SJCRH30 (cell line): ENCODE data around the gene SMIM10L1. TPM values are rescaled to one million over a fixed set of nuclear protein-coding genes. Genes with fewer than 3 reads are reported as not detected.

Source experiments
- DNase-seq, 2 experiments: peaks; one replicate each; pipeline ENCODE4 v3.0.0-alpha.2; 2015 to 2020
- H3K27ac ChIP-seq: fragments of 250-450 bp; sonication (Bioruptor Pico); 2 replicates; pipeline ENCODE4 v1.5.1; 2020; ENCODE audit warnings: mild to moderate bottlenecking, moderate library complexity
- H3K27me3 ChIP-seq: fragments of 250-450 bp; sonication (Bioruptor Pico); 2 replicates; pipeline ENCODE4 v1.5.1; 2020; ENCODE audit warnings: mild to moderate bottlenecking, moderate library complexity
- H3K36me3 ChIP-seq: fragments of 250-450 bp; sonication (Bioruptor Pico); 2 replicates; pipeline ENCODE4 v1.5.1; 2020; ENCODE audit warnings: mild to moderate bottlenecking, moderate library complexity
- H3K4me1 ChIP-seq: fragments of 250-450 bp; sonication (Bioruptor Pico); 2 replicates; pipeline ENCODE4 v1.5.1; 2020; ENCODE audit warnings: mild to moderate bottlenecking, moderate library complexity
- H3K4me3 ChIP-seq: fragments of 250-450 bp; sonication (Bioruptor Pico); 2 replicates; pipeline ENCODE4 v1.5.1; 2020; ENCODE audit warnings: mild to moderate bottlenecking, moderate library complexity
- H3K9me3 ChIP-seq: fragments of 250-450 bp; sonication (Bioruptor Pico); replicated peaks from 2 replicates; pipeline ENCODE4 v1.5.1; 2020; ENCODE audit warnings: mild to moderate bottlenecking, moderate library complexity
- total RNA-seq: library from RNA; depleted of rRNA; stranded (reverse); fragments of >200 nt; shearing (Covaris generic); gene quantifications from 2 replicates; pipeline ENCODE4 v1.2.3, GENCODE V29; 2014; rRNA removed

Gene SMIM10L1
- total RNA-seq = 9.8 and 10.9 TPM in 2 replicates

- Histone ChIP-seq H3K9me3 (no peaks in the 10 kb centered on the region), H3K27ac (peak within 1 kb of the TSS; percentile 99), H3K27me3 (no peaks in the 10 kb centered on the region), H3K4me1 (no peaks in the 10 kb centered on the region), H3K4me3 (peak within 1 kb of the TSS; percentile 98), H3K36me3 (peaks cover 14% of the 10 kb centered on the region)
- peak; percentile 93 to 96 for DNase-seq
Measured at GRCh38 chr12:11171145-11171968, at the start of gene SMIM10L1. Gene SMIM10L1 (plus strand): TSS chr12:11171194. CDS start chr12:11171357, 163 bp downstream.

DNA sequence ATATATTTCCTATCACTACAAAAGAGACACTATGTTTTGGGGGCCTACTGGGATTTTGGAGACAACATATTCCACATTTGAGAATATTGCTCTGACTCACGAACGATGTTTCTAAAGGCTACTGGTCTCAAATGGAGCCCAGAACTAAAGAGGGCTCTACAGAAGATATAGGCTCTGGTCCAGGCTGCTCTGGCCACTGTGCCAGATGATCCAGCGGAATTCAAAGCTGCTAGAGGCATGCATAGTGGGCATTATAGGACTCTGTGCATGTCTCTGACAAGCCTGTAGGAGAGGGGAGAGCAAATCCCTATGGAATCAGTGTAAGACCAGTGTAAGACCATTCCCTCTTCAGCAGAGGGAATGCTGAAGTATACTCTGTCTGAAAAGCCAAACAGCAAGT lies 40.6 kb upstream of the SMIM10L1 start:
- Histone ChIP-seq H3K27me3 (no peaks in the 10 kb centered on the region), H3K4me1 (no peaks in the 10 kb centered on the region), H3K4me3 (no peak overlapping the region), H3K9me3 (no peaks in the 10 kb centered on the region), H3K27ac (no peak overlapping the region), H3K36me3 (no peaks in the 10 kb centered on the region)
- DNase-seq = no peak

GRCh38 chr12:11130999-11131398 lies 40.0 kb upstream of the SMIM10L1 start:
- no peak overlapping the region for H3K27ac ChIP-seq
- no peak overlapping the region for H3K4me3 ChIP-seq
- H3K9me3 ChIP-seq = no peaks in the 10 kb centered on the region
- no peaks in the 10 kb centered on the region for H3K4me1 ChIP-seq
- H3K36me3 ChIP-seq = no peaks in the 10 kb centered on the region
- no peaks in the 10 kb centered on the region for H3K27me3 ChIP-seq
- DNase-seq = peak; percentile 26 to 60

DNA sequence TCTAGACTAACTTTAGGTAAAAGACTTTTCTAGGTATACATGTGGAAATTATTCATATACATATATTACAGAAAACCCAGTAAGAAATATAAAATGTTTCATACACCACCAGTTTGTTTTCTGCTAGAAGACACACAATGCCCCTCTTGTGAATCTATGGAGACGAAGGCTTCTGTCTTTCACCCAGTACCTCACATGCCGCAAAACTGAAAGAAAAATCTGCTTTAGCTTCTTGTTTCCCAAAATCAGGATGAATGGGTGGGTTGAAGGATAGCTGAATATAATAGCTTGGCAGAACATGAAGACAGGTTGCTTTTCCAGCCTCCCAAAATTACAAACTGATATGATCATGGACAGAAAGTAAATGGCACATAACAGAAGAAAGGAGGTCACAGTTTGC lies 37.8 kb upstream of the SMIM10L1 start:
- Histone ChIP-seq H3K9me3 (no peaks in the 10 kb centered on the region), H3K27ac (no peak overlapping the region), H3K4me1 (no peaks in the 10 kb centered on the region), H3K4me3 (no peak overlapping the region), H3K36me3 (no peaks in the 10 kb centered on the region), H3K27me3 (no peaks in the 10 kb centered on the region)
- no peak for DNase-seq

DNA sequence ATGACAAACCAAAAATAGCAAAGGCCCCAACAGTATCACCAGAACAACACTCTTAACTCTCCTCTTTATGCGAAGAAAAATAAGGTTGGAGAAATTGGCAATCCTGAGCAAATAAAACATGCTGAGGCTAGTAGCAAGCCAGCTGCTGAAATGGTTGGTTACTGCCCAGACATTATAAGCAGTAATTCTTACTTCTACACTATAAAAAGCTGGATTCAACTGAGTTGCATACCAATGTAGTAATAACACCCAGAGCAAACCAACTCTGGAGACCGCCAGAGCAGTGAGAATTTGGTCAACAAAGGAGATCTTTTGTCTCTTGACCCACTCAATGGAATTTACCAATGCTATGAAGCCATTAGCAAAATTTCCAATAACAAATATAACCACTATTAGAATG lies 37.2 kb upstream of the SMIM10L1 start:
- Histone ChIP-seq H3K4me3 (no peak overlapping the region), H3K27ac (no peak overlapping the region), H3K36me3 (no peaks in the 10 kb centered on the region), H3K27me3 (no peaks in the 10 kb centered on the region), H3K9me3 (no peaks in the 10 kb centered on the region), H3K4me1 (no peaks in the 10 kb centered on the region)
- no peak for DNase-seq

DNA sequence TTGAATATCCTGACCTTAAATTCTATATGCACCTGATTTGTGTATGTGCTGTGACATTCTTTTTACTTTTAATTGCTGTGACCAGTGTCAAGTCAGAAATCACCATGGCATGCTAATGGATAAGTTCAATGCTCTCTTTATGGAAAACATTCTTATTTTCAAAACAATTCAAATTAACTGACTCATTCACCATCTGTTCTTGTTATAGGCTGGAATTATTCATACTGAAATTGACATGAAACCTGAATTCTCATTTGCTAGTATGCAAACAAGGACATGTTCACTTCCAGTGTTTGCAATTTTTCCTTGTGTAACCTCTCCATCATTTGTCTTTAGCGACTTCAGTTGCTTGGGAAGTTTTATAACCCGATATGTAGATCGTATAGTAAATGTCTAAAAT lies 36.7 kb upstream of the SMIM10L1 start, which contains the start of gene TAS2R30:
TAS2R30 (minus strand) TSS at position 340 of the 400 bp plus-strand sequence. CDS start 400 bp downstream, outside the sequence.
- H3K27me3 ChIP-seq = no peaks in the 10 kb centered on the region
- no peak for DNase-seq
- no peaks in the 10 kb centered on the region for H3K9me3 ChIP-seq
- H3K4me3 ChIP-seq = no peak within 1 kb of the TSS
- H3K36me3 ChIP-seq = no peaks in the 10 kb centered on the region
- no peak within 1 kb of the TSS for H3K27ac ChIP-seq
- H3K4me1 ChIP-seq = no peaks in the 10 kb centered on the region

DNA sequence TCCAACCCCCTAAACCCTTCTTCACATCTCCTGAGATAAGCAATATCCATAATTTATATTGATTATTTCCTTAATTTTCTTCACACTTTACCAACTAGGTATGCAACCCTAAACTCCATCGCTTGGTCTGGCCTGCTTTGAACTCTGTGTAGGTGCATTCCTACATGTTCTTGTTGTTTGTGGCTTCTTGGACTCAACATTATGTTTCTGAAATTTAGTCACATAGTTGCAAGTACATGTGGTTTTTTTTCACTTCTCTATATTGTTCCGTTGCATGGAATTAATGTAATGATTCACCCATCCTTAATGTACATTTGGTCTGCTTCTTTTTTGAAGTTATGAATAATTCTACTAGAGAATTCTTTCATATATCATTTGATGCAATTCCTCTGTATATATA lies 34.9 kb upstream of the SMIM10L1 start:
- Histone ChIP-seq H3K36me3 (0 out of 2 replicates have a peak, but pooled peaks cover 10% of the 10 kb centered on the region), H3K9me3 (no peaks in the 10 kb centered on the region)

GRCh38 chr12:11143352-11143751 lies 27.6 kb upstream of the SMIM10L1 start:
- Histone ChIP-seq H3K4me3 (no peak overlapping the region), H3K4me1 (no peaks in the 10 kb centered on the region), H3K27ac (no peak overlapping the region), H3K27me3 (no peaks in the 10 kb centered on the region), H3K36me3 (peaks cover 18% of the 10 kb centered on the region; the same call in 1 of the 2 replicates), H3K9me3 (no peaks in the 10 kb centered on the region)
- no peak for DNase-seq

More for the DNA sequence above, 34.9 kb upstream of the SMIM10L1 start:
- Histone ChIP-seq H3K27ac (no peak overlapping the region), H3K4me1 (no peaks in the 10 kb centered on the region), H3K27me3 (no peaks in the 10 kb centered on the region), H3K4me3 (no peak overlapping the region)
- DNase-seq = no peak

DNA sequence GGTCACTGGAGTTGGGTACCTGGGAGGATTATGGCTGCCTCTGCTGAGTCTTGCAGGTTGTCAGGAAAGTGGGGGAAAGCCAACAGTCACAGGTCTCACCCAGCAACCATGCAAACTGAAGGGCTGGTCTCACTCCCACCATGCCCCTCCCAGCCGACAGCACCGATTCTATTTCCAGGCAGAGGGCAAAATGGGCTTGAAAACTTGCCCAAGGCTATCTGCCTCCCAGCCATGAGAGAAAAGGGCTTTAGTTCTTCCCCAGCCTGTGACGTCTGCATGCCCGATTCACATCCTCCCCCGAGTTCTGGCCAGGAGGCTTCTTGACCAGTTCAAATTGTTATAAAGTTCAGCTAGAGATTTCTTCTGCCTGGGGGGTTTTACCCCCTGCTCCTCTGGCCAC lies 26.7 kb upstream of the SMIM10L1 start:
- H3K9me3 ChIP-seq = no peaks in the 10 kb centered on the region
- H3K36me3 ChIP-seq = peaks cover 18% of the 10 kb centered on the region; the same call in 1 of the 2 replicates
- H3K27me3 ChIP-seq = no peaks in the 10 kb centered on the region
- no peak overlapping the region for H3K27ac ChIP-seq
- H3K4me1 ChIP-seq = no peaks in the 10 kb centered on the region
- no peak overlapping the region for H3K4me3 ChIP-seq
- DNase-seq = no peak

- no peak overlapping the region for H3K4me3 ChIP-seq
- no peak overlapping the region for H3K27ac ChIP-seq
- DNase-seq = no peak
- H3K9me3 ChIP-seq = no peaks in the 10 kb centered on the region
- no peaks in the 10 kb centered on the region for H3K36me3 ChIP-seq
- H3K27me3 ChIP-seq = no peaks in the 10 kb centered on the region
- no peaks in the 10 kb centered on the region for H3K4me1 ChIP-seq
Measured at GRCh38 chr12:11147420-11147819, 23.6 kb upstream of the SMIM10L1 start.

GRCh38 chr12:11150832-11151231 lies 20.2 kb upstream of the SMIM10L1 start:
- H3K27ac ChIP-seq = no peak overlapping the region
- 0 out of 2 replicates have a peak, but pooled peaks cover 3% of the 10 kb centered on the region for H3K9me3 ChIP-seq
- H3K4me3 ChIP-seq = no peak overlapping the region
- H3K36me3 ChIP-seq = peaks cover 4% of the 10 kb centered on the region
- no peaks in the 10 kb centered on the region for H3K4me1 ChIP-seq
- no peaks in the 10 kb centered on the region for H3K27me3 ChIP-seq
- DNase-seq = no peak

GRCh38 chr12:11152725-11153124 lies 18.3 kb upstream of the SMIM10L1 start:
- Histone ChIP-seq H3K36me3 (peaks cover 4% of the 10 kb centered on the region), H3K27me3 (no peaks in the 10 kb centered on the region), H3K4me3 (no peak overlapping the region), H3K4me1 (no peaks in the 10 kb centered on the region), H3K9me3 (0 out of 2 replicates have a peak, but pooled peaks cover 8% of the 10 kb centered on the region), H3K27ac (no peak overlapping the region)
- DNase-seq = no peak

DNA sequence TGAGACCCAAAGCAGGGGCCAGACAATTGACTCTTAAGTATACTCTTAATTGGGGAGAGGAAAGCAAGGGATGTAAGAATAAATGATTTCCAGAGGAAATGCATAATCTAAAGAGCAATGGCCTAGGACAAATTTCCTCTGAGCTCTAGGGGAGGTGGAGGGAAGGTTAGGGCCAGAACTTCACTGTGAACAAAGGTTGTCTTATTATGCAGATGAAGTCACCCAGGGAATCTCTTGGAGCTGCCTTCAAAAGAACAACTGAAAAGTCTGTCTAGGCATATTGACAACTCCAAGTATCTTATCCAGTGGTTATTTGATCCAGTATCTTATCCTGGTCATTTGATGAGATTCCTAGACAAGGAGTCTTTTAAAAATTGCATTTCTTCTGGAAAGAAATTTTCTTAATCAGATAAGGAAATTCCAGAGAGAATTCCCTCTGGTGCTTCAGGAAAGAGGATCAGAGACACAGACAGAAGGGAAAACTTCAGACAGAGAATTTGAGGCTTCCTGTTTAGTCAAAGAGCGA lies 16.5 kb upstream of the SMIM10L1 start:
- Histone ChIP-seq H3K27ac (no peak overlapping the region), H3K27me3 (no peaks in the 10 kb centered on the region), H3K4me3 (no peak overlapping the region), H3K9me3 (0 out of 2 replicates have a peak, but pooled peaks cover 8% of the 10 kb centered on the region), H3K36me3 (peaks cover 8% of the 10 kb centered on the region), H3K4me1 (no peaks in the 10 kb centered on the region)
- DNase-seq = no peak

GRCh38 chr12:11158885-11159444 lies 12.0 kb upstream of the SMIM10L1 start:
- Histone ChIP-seq H3K4me3 (no peak overlapping the region), H3K27me3 (no peaks in the 10 kb centered on the region), H3K36me3 (peaks cover 34% of the 10 kb centered on the region), H3K27ac (no peak overlapping the region), H3K4me1 (no peaks in the 10 kb centered on the region), H3K9me3 (0 out of 2 replicates have a peak, but pooled peaks cover 8% of the 10 kb centered on the region)
- DNase-seq = no peak

- Histone ChIP-seq H3K9me3 (no peaks in the 10 kb centered on the region), H3K4me3 (no peak overlapping the region), H3K4me1 (no peaks in the 10 kb centered on the region), H3K27ac (no peak overlapping the region), H3K36me3 (peaks cover 41% of the 10 kb centered on the region), H3K27me3 (no peaks in the 10 kb centered on the region)
- no peak for DNase-seq
Measured at GRCh38 chr12:11162502-11162901, 8.5 kb upstream of the SMIM10L1 start.
